ENCODE results near the gene GNG7. TPM values are rescaled to one million over a fixed set of nuclear protein-coding genes. Genes with fewer than 3 reads are reported as not detected.
A peak's percentile ranks its signal among the peaks of the same experiment; 100 is the strongest.
"Not testable (repeated sequence)": the region's sequence is repeated elsewhere in the genome, so short reads cannot be mapped to it uniquely, and the experiment has no call there.

Gene GNG7
- total RNA-seq, 2 experiments from 2014 or later = 0.08 to 0.13 TPM

DNA sequence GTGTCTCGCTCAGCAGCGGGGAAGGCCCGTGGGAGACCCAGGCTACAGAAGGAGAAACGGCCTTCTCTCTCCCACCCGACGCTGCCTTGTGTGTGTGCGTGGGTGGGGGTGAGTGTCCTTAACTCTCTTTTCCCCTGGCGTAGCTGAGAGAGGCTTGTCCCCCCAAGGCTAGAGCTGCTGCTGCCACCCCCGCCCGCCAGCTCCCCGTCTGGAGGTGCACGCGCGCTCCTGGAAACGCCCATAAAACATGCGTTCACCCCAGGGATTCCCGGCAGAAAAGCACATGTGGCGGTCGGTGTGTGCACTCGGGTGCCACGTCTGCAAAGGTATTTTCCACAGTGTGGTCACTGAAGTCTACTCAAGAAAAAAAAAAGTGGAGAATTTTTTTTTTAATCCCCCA, 190.5 kb downstream of the GNG7 start:
- Mint-ChIP-seq H3K36me3 (ENCODE audit: low read depth) (no peaks in the 10 kb centered on the region), H3K27ac (no peak overlapping the region), H3K9me3 (ENCODE audit: insufficient read depth) (no peaks in the 10 kb centered on the region), H3K4me1 (ENCODE audit: low read depth) (peaks cover 11% of the 10 kb centered on the region), H3K27me3 (ENCODE audit: low read depth) (no peaks in the 10 kb centered on the region), H3K4me3 (no peak overlapping the region)
- ChIA-PET CTCF (no interaction called here), POLR2A (interaction anchor here (0.7 kb wide), 1 partner anchor 33 kb away, joined by 4 read pairs; no protein-coding TSS in a partner anchor)
- ATAC-seq (no peak), DNase-seq (no peak)

DNA sequence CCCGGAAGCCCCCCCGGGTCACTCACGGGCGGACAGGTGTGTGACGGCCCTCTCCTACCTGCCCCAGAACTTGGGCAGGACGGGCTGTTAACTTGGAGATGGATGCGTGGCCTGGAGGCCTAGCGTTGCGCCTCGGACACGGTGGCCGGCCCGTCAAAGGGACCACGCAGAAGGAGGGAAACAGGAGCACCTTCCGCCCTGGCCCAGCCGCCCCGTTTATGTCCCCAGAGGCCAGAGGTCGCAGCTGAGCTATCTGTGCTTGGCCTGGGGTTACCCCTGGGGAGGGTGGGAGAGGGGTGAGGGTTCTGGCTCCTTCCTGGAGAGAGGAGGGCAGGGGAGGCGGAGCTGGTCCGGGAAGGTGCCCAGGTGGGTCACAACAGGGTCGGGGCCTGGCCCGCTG, 190.9 kb downstream of the GNG7 start:
- Mint-ChIP-seq H3K27me3 (ENCODE audit: low read depth) (no peaks in the 10 kb centered on the region), H3K9me3 (ENCODE audit: insufficient read depth) (no peaks in the 10 kb centered on the region), H3K4me3 (no peak overlapping the region), H3K27ac (no peak overlapping the region), H3K4me1 (ENCODE audit: low read depth) (peaks cover 12% of the 10 kb centered on the region), H3K36me3 (ENCODE audit: low read depth) (no peaks in the 10 kb centered on the region)
- ATAC-seq (no peak), DNase-seq (no peak)
- POLR2A ChIA-PET = interaction anchor here (0.7 kb wide), 1 partner anchor 33 kb away, joined by 4 read pairs; no protein-coding TSS in a partner anchor
- CTCF ChIA-PET = no interaction called here

DNA sequence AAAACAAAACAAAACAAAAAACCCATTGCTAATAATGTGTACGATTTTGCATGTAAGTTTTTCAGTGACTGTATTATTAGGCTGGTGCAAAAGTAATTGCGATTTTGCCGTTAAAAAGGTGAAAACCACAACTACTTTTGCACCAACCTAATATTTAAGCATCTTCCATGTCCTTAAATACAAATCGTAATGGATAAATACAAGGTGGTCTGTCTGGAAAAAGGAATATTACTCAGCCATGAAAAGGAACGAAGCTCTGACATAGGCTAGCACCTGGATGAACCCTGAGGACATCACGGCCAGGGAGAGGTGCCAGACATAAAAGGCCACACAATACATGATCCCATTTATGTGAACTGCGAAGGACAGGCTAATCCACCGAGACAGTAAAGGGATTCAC, 193.4 kb downstream of the GNG7 start:
- no peaks in the 10 kb centered on the region for H3K9me3 Mint-ChIP-seq (ENCODE audit: insufficient read depth)
- ChIA-PET POLR2A (interaction anchor here (2.1 kb wide), 1 partner anchor 33 kb away, joined by 6 read pairs; the partner anchor contains the start of gene GADD45B), CTCF (interaction anchor here (1.3 kb wide), 1 partner anchor 33 kb away, joined by 3 read pairs; the partner anchor contains the start of gene GADD45B)
- no peaks in the 10 kb centered on the region for H3K36me3 Mint-ChIP-seq (ENCODE audit: low read depth)
- no peak overlapping the region for H3K4me3 Mint-ChIP-seq
- no peak overlapping the region for H3K27ac Mint-ChIP-seq
- ATAC-seq (no peak), DNase-seq (no peak)
- peaks cover 13% of the 10 kb centered on the region for H3K4me1 Mint-ChIP-seq (ENCODE audit: low read depth)
- H3K27me3 Mint-ChIP-seq (ENCODE audit: low read depth) = no peaks in the 10 kb centered on the region

DNA sequence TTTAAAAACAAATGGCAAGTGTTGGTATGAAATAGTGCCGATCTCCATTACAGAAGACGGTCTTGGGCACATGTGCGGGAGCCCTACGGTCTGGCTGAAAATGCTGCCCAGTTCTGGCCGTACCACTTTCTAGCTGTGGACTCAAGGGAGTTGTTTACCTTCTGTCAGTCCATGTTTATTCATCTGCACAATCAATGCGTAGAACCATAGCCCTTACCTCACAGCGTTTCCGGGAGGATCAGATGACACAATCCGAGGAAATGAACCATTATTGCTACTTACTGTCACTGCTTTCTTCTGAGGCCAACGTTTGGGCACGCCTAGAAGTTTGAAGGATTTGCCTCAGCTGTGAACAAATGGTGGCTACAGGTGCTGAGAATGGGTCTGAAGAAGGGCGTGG, 195.4 kb downstream of the GNG7 start:
- H3K4me1 Mint-ChIP-seq (ENCODE audit: low read depth) = peaks cover 28% of the 10 kb centered on the region
- peak; percentile 44 for ATAC-seq
- no peaks in the 10 kb centered on the region for H3K9me3 Mint-ChIP-seq (ENCODE audit: insufficient read depth)
- H3K27me3 Mint-ChIP-seq (ENCODE audit: low read depth) = no peaks in the 10 kb centered on the region
- DNase-seq = peak; percentile 61
- CTCF ChIA-PET = interaction anchor here (1.0 kb wide), 1 partner anchor 31 kb away, joined by 4 read pairs; the partner anchor contains the start of gene GADD45B
- POLR2A ChIA-PET = interaction anchor here (0.6 to 1.9 kb wide), 2 partner anchors 31 to 113 kb away, joined by 4 to 10 read pairs; partner anchors contain the start of gene GADD45B
- H3K4me3 Mint-ChIP-seq = peak overlapping the region; percentile 52
- H3K27ac Mint-ChIP-seq = peak overlapping the region; percentile 86
- H3K36me3 Mint-ChIP-seq (ENCODE audit: low read depth) = no peaks in the 10 kb centered on the region

DNA sequence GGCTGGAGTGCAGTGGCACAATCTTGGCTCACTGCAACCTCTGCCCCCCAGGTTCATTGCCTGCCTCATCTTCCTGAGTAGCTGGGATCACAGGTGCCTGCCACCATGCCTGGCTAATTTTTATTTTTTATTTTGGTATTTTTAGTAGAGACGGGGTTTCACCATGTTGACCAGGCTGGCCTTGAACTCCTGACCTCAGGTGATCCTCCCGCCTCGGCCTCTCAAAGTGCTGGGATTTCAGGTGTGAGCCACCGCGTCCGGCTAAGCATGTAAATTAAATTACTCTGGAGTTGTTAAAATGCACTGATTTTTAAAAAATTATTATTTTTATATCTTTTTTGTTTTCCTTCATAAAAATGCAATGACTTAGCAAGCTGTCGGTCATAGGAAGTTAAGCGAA, 195.8 kb downstream of the GNG7 start:
- not testable (repeated sequence) for DNase-seq; H3K36me3 Mint-ChIP-seq (ENCODE audit: low read depth); H3K27ac Mint-ChIP-seq; H3K4me3 Mint-ChIP-seq; ATAC-seq; H3K9me3 Mint-ChIP-seq (ENCODE audit: insufficient read depth); H3K27me3 Mint-ChIP-seq (ENCODE audit: low read depth)
- ChIA-PET POLR2A (interaction anchor here (0.6 to 1.9 kb wide), 2 partner anchors 30 to 113 kb away, joined by 4 to 10 read pairs; partner anchors contain the start of gene GADD45B), CTCF (interaction anchor here (1.0 kb wide), 1 partner anchor 31 kb away, joined by 4 read pairs; the partner anchor contains the start of gene GADD45B)
- peaks cover 28% of the 10 kb centered on the region for H3K4me1 Mint-ChIP-seq (ENCODE audit: low read depth)

DNA sequence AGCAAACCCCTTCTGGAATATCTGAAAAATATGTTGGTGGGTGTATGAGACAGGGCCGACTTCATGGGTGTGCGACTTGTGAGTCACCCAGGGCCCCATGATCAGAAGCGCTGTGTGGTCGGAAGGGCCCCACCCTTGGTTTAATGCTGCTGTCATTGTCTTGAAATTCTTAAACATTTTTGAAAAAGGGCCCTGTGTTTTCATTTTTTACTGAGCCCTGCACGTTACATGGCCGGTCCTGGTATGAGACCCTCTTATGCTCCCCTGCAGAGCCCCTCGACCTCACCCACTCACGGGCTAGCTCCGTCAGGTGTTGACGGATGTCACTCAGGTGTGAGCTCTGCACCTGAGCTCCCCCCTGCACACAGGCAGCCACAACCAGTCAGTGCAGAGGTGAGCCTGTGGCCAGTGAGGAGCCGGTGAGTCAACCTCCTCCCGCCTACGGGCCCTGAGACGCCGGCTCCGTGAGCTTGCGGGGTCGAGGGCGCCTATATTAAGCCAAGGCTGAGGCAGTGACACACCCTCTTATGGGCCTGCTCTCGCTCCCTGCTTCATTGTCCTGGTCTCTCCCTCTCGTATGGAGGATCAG, 198.9 kb downstream of the GNG7 start:
- POLR2A ChIA-PET = interaction anchor here (0.6 to 2.7 kb wide), 5 partner anchors 27 to 1435 kb away, joined by 3 to 30 read pairs (median 3); partner anchors contain the start of gene GADD45B
- DNase-seq (peak; percentile 79), ATAC-seq (peak; percentile 89)
- H3K9me3 Mint-ChIP-seq (ENCODE audit: insufficient read depth) = no peaks in the 10 kb centered on the region
- no peaks in the 10 kb centered on the region for H3K36me3 Mint-ChIP-seq (ENCODE audit: low read depth)
- H3K27ac Mint-ChIP-seq = peak overlapping the region; percentile 98
- peak overlapping the region; percentile 63 for H3K4me3 Mint-ChIP-seq
- no peaks in the 10 kb centered on the region for H3K27me3 Mint-ChIP-seq (ENCODE audit: low read depth)
- CTCF ChIA-PET = interaction anchor here (1.0 to 1.7 kb wide), 5 partner anchors 27 to 133 kb away, joined by 4 to 9 read pairs (median 5); partner anchors contain the start of gene GADD45B
- peaks cover 34% of the 10 kb centered on the region for H3K4me1 Mint-ChIP-seq (ENCODE audit: low read depth)

DNA sequence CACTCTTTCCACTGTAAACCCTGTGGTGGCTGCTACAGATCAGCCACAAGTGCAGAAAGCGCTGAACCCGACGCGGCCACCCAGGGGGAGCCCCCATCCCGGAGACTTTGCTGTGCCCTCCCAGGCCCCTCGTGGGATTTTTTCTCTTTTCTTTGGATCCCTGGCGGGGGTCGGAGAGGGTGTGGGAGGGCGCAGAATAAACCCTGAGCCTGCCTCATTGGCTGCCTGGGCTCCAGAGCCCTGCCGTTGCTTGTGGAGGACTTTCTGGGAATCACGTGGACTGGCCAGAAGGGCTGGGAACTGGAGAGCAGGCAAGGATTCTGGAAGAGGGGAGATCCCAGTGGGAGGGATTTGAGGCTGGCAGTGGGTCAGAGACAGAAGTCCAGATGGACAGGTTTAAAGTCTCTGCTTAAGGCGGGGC, 201.6 kb downstream of the GNG7 start:
- H3K27me3 Mint-ChIP-seq (ENCODE audit: low read depth) = no peaks in the 10 kb centered on the region
- no peaks in the 10 kb centered on the region for H3K36me3 Mint-ChIP-seq (ENCODE audit: low read depth)
- H3K9me3 Mint-ChIP-seq (ENCODE audit: insufficient read depth) = no peaks in the 10 kb centered on the region
- ChIA-PET CTCF (no interaction called here), POLR2A (no interaction called here)
- H3K4me1 Mint-ChIP-seq (ENCODE audit: low read depth) = peaks cover 29% of the 10 kb centered on the region
- DNase-seq (no peak), ATAC-seq (no peak)
- H3K4me3 Mint-ChIP-seq = no peak overlapping the region
- H3K27ac Mint-ChIP-seq = peak overlapping the region; percentile 57

DNA sequence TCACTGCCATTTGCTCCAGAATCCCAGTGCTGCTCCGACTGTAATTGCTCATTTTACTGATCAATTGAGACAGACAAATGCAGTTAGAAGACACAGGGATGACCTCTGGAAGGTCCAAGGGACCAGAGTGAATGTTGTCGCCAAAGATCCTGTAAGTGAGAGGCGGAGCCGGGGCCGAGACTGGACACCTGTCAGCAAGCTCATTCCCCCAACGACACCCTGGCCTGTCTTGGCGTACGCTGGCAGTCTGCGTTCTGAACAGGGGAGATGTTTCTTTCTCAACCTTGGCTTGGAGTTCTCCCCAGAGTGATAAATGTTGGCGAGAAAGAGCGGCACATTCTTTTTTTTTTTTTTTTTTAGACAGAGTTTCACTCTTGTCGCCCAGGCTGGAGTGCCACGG, 202.3 kb downstream of the GNG7 start:
- H3K4me1 Mint-ChIP-seq (ENCODE audit: low read depth) = peaks cover 31% of the 10 kb centered on the region
- ChIA-PET POLR2A (no interaction called here), CTCF (no interaction called here)
- no peak for DNase-seq
- no peak overlapping the region for H3K27ac Mint-ChIP-seq
- no peaks in the 10 kb centered on the region for H3K36me3 Mint-ChIP-seq (ENCODE audit: low read depth)
- H3K9me3 Mint-ChIP-seq (ENCODE audit: insufficient read depth) = no peaks in the 10 kb centered on the region
- ATAC-seq = no peak
- no peaks in the 10 kb centered on the region for H3K27me3 Mint-ChIP-seq (ENCODE audit: low read depth)
- H3K4me3 Mint-ChIP-seq = no peak overlapping the region

DNA sequence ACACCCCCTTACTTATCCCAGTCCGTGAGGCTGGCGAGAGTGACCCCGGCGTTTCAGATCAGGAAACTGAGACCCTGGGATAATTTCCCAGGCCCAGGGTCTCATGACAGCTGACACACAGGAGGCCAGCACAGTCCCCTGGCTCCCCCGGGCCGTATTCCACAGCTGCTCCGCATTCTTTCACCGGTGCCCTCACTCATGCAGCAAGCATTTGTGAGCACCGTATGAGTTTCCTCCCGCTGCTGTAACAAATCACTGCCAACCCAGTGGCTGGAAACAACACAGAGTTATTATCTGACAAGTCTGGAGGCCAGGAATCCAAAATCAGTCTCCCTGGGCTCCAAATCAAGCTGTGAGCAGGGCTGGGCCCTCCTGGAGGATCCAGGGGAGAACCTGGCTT, 205.3 kb downstream of the GNG7 start:
- no peak overlapping the region for H3K4me3 Mint-ChIP-seq
- H3K27me3 Mint-ChIP-seq (ENCODE audit: low read depth) = peaks cover 7% of the 10 kb centered on the region
- ATAC-seq = no peak

DNA sequence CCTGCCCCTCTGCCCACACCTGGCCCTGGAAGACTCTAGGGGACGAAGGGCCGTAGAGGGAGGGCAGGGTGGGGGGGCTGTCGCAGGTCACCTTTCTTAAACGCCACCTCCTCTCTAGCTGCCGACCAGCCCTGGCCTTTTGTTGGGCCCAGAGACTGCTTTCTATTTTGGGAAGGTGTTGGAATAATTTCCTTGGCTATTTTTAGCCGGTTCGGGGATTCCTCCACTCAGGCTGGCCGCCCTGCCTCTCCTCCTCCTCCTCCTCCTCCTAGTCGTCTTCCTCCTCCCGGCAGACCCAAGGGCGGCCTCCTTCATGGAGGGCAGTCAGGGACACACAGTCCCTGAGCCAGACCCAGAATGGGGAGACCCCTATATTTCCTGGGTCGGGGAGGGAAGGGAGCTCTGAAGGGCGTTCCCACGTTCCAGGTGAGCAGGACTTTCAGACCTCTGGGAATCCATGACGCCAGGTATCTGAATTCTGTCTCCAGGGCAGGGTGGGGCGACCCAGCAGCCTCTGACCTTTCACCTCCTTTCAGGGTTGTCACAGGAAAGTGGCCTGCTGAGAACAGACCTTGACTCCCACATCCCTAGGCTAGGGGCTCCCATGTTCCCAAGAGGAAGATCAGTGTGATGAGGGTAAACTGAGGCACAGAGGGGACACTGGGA, 206.7 kb downstream of the GNG7 start:
- peaks cover 42% of the 10 kb centered on the region for H3K4me1 Mint-ChIP-seq (ENCODE audit: low read depth)
- H3K27me3 Mint-ChIP-seq (ENCODE audit: low read depth) = peaks cover 12% of the 10 kb centered on the region
- POLR2A ChIA-PET = interaction anchor here (4.3 kb wide), 1 partner anchor 19 kb away, joined by 25 read pairs; the partner anchor contains the start of gene GADD45B
- H3K4me3 Mint-ChIP-seq = peak overlapping the region; percentile 62
- H3K9me3 Mint-ChIP-seq (ENCODE audit: insufficient read depth) = no peaks in the 10 kb centered on the region
- H3K27ac Mint-ChIP-seq = no peak overlapping the region
- CTCF ChIA-PET = no interaction called here
- H3K36me3 Mint-ChIP-seq (ENCODE audit: low read depth) = no peaks in the 10 kb centered on the region
- no peak for ATAC-seq
- DNase-seq = no peak

More for the DNA sequence above, 205.3 kb downstream of the GNG7 start:
- Mint-ChIP-seq H3K9me3 (ENCODE audit: insufficient read depth) (no peaks in the 10 kb centered on the region), H3K27ac (no peak overlapping the region), H3K4me1 (ENCODE audit: low read depth) (peaks cover 32% of the 10 kb centered on the region), H3K36me3 (ENCODE audit: low read depth) (no peaks in the 10 kb centered on the region)
- DNase-seq = no peak
- ChIA-PET CTCF (interaction anchor here (0.6 to 1.1 kb wide), 2 partner anchors 83 to 114 kb away, joined by 3 read pairs; no protein-coding TSS in a partner anchor), POLR2A (interaction anchor here (1.4 kb wide), 1 partner anchor 21 kb away, joined by 7 read pairs; the partner anchor contains the start of gene GADD45B)

DNA sequence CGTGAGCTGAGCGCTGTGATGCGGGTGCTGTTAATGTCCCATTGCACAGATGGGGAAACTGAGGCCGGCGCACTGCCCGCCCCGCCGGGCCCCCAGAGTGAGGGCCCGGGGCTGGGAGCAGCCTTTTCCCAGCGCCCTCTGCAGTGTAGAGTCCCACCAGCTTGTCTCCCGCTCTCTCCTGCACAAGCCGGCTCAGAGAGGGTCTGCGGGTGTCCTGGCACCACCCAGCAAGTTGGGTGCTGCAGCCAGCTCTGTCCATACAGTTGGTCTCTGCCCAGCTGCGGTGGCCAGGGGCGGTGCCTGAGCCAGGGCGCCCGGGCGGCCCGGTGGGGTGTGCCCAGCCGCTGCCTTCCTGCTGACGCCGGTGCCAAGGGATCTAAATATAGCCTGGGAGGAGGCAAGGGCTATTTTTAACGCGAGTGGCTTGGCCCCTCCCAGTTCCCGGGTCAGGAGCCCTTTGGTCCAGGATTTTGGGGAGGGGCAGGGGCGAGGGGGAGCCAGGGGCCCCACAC, 207.3 kb downstream of the GNG7 start:
- Mint-ChIP-seq H3K4me1 (ENCODE audit: low read depth) (peaks cover 45% of the 10 kb centered on the region), H3K9me3 (ENCODE audit: insufficient read depth) (no peaks in the 10 kb centered on the region), H3K27me3 (ENCODE audit: low read depth) (peaks cover 16% of the 10 kb centered on the region), H3K27ac (no peak overlapping the region), H3K4me3 (peak overlapping the region; percentile 58), H3K36me3 (ENCODE audit: low read depth) (no peaks in the 10 kb centered on the region)
- DNase-seq (no peak), ATAC-seq (peak; percentile 52)
- ChIA-PET POLR2A (interaction anchor here (4.3 kb wide), 1 partner anchor 18 kb away, joined by 25 read pairs; the partner anchor contains the start of gene GADD45B), CTCF (interaction anchor here (0.6 to 2.3 kb wide), 2 partner anchors 19 to 547 kb away, joined by 3 to 8 read pairs; partner anchors contain the start of gene GADD45B)
